ENCODE results near the gene CERS3. TPM values are rescaled to one million over a fixed set of nuclear protein-coding genes. Genes with fewer than 3 reads are reported as not detected.

Gene CERS3
- polyA plus RNA-seq, 1 of the 3 experiments (the other 2 are of a cell fraction), result not detected

GRCh38 chr15:100516643-100517512 is 11.9 kb downstream of the CERS3 start (continued):
- TF ChIP-seq ZBTB33 (IDR thresholded peaks at IDR 0.05; ENCODE audit: borderline replicate concordance, low read depth) (no peak), RFX5 (IDR thresholded peaks at IDR 0.05; ENCODE audit: low read length) (no peak)

GRCh38 chr15:100515758-100516157 is 13.0 kb downstream of the CERS3 start:
- DNase-seq, result no peak
- Histone ChIP-seq H3K79me2 (ENCODE audit: insufficient read depth) (no peaks in the 10 kb centered on the region), H3K36me3 (replicated peaks in 1 of 2; ENCODE audit: control insufficient read depth in 1 of 2, insufficient read depth in 2 of 2, low read length in 1 of 2) (no peaks in the 10 kb centered on the region), H3K9me2 (no peaks in the 10 kb centered on the region), H3K9me3 (no peaks in the 10 kb centered on the region), H2AFZ (ENCODE audit: low read depth) (no peak overlapping the region), H3K4me1 (ENCODE audit: control insufficient read depth in 1 of 2, insufficient read depth in 2 of 2, low read depth in 1 of 2, low read length in 1 of 2) (no peaks in the 10 kb centered on the region), H3K27ac (ENCODE audit: low read depth in 2 of 2, low read length in 1 of 2) (no peak overlapping the region), H3K27me3 (ENCODE audit: insufficient read depth) (no peaks in the 10 kb centered on the region), H3K9ac (no peak overlapping the region), H3F3A (replicated peaks; ENCODE audit: insufficient read depth) (no peaks in the 10 kb centered on the region), H3K4me2 (no peak overlapping the region), H3K4me3 (ENCODE audit: low read depth in 2 of 2, low read length in 1 of 2) (no peak overlapping the region), H4K20me1 (ENCODE audit: insufficient read depth) (no peaks in the 10 kb centered on the region)
- no peak for TF ChIP-seq TAF1 (IDR thresholded peaks at IDR 0.05; ENCODE audit: borderline replicate concordance, low read depth, low read length)
- no peak for TF ChIP-seq RXRA (IDR thresholded peaks at IDR 0.05; ENCODE audit: borderline replicate concordance, low read depth)
- no peak for TF ChIP-seq MEF2A (IDR thresholded peaks at IDR 0.05; ENCODE audit: borderline replicate concordance, low read depth)
- TF ChIP-seq SMC3 (IDR thresholded peaks at IDR 0.05; ENCODE audit: low read depth, low read length), result no peak
- TF ChIP-seq TCF12 (IDR thresholded peaks at IDR 0.05), result no peak
- TF ChIP-seq, protein P1, sequence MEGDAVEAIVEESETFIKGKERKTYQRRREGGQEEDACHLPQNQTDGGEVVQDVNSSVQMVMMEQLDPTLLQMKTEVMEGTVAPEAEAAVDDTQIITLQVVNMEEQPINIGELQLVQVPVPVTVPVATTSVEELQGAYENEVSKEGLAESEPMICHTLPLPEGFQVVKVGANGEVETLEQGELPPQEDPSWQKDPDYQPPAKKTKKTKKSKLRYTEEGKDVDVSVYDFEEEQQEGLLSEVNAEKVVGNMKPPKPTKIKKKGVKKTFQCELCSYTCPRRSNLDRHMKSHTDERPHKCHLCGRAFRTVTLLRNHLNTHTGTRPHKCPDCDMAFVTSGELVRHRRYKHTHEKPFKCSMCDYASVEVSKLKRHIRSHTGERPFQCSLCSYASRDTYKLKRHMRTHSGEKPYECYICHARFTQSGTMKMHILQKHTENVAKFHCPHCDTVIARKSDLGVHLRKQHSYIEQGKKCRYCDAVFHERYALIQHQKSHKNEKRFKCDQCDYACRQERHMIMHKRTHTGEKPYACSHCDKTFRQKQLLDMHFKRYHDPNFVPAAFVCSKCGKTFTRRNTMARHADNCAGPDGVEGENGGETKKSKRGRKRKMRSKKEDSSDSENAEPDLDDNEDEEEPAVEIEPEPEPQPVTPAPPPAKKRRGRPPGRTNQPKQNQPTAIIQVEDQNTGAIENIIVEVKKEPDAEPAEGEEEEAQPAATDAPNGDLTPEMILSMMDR (IDR thresholded peaks at IDR 0.05), result no peak
- TF ChIP-seq TEAD4 (IDR thresholded peaks at IDR 0.05; ENCODE audit: borderline replicate concordance, insufficient read depth), result no peak
- no peak for TF ChIP-seq MAX (IDR thresholded peaks at IDR 0.05; ENCODE audit: low read depth)
- no peak for TF ChIP-seq EZH2phosphoT487 (IDR thresholded peaks at IDR 0.05; ENCODE audit: borderline replicate concordance, low read depth)
- no peak for TF ChIP-seq FOXM1 (IDR thresholded peaks at IDR 0.05; ENCODE audit: low read depth)
- TF ChIP-seq RAD21 (IDR thresholded peaks at IDR 0.05; ENCODE audit: low read length), result no peak
- no peak for TF ChIP-seq JUND (IDR thresholded peaks at IDR 0.05)
- no peak for TF ChIP-seq FOSL2 (IDR thresholded peaks at IDR 0.05; ENCODE audit: borderline replicate concordance, low read depth)
- no peak for TF ChIP-seq PBX3 (IDR thresholded peaks at IDR 0.05)
- no peak for TF ChIP-seq CHD2 (IDR thresholded peaks at IDR 0.05; ENCODE audit: low read length, partially characterized antibody)
- ChIA-PET CTCF (no interaction called here), POLR2A (no interaction called here)
- WGBS (ENCODE audit: low lambda C conversion rate), result 36% methylated on average over 4 of the region's 4 CpGs
